Gastroesophageal sphincter (tissue), 3 donors: ENCODE measurements around the gene WDR3.

Experiments
- CTCF ChIP-seq, 4 experiments: fragments of 200-600 bp in 2 of 4; fragments of 450-650 bp in 2 of 4; sonication (generic) in 1 of 4; IDR thresholded peaks; one replicate each; pipeline ENCODE4 v1.5.1; 2017 to 2019; ENCODE audit warnings: antibody characterized with exemption in 4 of 4, mild to moderate bottlenecking in 2 of 4, moderate library complexity in 2 of 4
- EP300 ChIP-seq: sonication (generic); formaldehyde crosslinking; IDR thresholded peaks from one replicate; pipeline ENCODE4 v1.6.1; 2017; ENCODE audit warnings: antibody characterized with exemption, mild to moderate bottlenecking
- POLR2A ChIP-seq, 2 donors: fragments of 450-650 bp; IDR thresholded peaks; one replicate each; pipeline ENCODE4 v1.6.1; 2017; ENCODE audit warnings: antibody characterized with exemption in 2 of 2, mild to moderate bottlenecking in 2 of 2, moderate library complexity in 1 of 2
- POLR2AphosphoS5 ChIP-seq: sonication (generic); formaldehyde crosslinking; IDR thresholded peaks from one replicate; pipeline ENCODE4 v1.6.1; 2017; ENCODE audit warnings: antibody characterized with exemption

- no peak for TF ChIP-seq CTCF (IDR thresholded peaks at IDR 0.05)
- no peak for TF ChIP-seq POLR2A (IDR thresholded peaks at IDR 0.05)
- TF ChIP-seq POLR2AphosphoS5 = no peak
- no peak for TF ChIP-seq EP300
These were observed 29.8 kb downstream of the WDR3 start for GRCh38 chr1:117959364-117959763.
